GM23338 (cell line): Measurements from ENCODE around the gene SLC25A42. TPM values are rescaled to one million over a fixed set of nuclear protein-coding genes. Genes with fewer than 3 reads are reported as not detected.

ENCODE experiments used
- ATAC-seq: fragments of 200-7000 bp; cut with Tn5 transposase; 3 replicates; pipeline ENCODE4 v1.9.1; 2020
- DNase-seq: peaks from one replicate; pipeline ENCODE4 v3.0.0-alpha.2; 2015; ENCODE audit warnings: low spot score
- H2AFZ ChIP-seq: fragments of 200-600 bp; sonication (generic); 2 replicates; pipeline ENCODE4 v1.8.0; 2016; ENCODE audit warnings: antibody characterized with exemption, mild to moderate bottlenecking, moderate library complexity
- H3F3A ChIP-seq: fragments of 200-600 bp; sonication (generic); replicated peaks from 2 replicates; pipeline ENCODE4 v1.8.0; 2017; ENCODE audit warnings: antibody characterized with exemption, mixed run types, low read depth
- H3K27ac ChIP-seq: fragments of 200-600 bp; sonication (generic); 2 replicates; pipeline ENCODE4 v1.6.1; 2016; ENCODE audit warnings: low read depth
- H3K27me3 ChIP-seq: fragments of 200-600 bp; sonication (generic); 2 replicates; pipeline ENCODE4 v1.8.0; 2016; ENCODE audit warnings: mild to moderate bottlenecking, mixed run types, moderate library complexity; ENCODE audit not compliant: insufficient read depth
- H3K36me3 ChIP-seq: fragments of 200-600 bp; sonication (generic); 2 replicates; pipeline ENCODE4 v1.8.0; 2016; ENCODE audit warnings: mild to moderate bottlenecking; ENCODE audit not compliant: insufficient read depth
- H3K4me1 ChIP-seq: fragments of 200-600 bp; sonication (generic); 2 replicates; pipeline ENCODE4 v1.8.0; 2016; ENCODE audit warnings: mild to moderate bottlenecking, moderate library complexity; ENCODE audit not compliant: insufficient read depth
- H3K4me2 ChIP-seq: fragments of 200-600 bp; sonication (generic); 2 replicates; pipeline ENCODE4 v1.7.1; 2017; ENCODE audit warnings: mixed run types
- H3K4me3 ChIP-seq: fragments of 200-600 bp; sonication (generic); 2 replicates; pipeline ENCODE4 v1.6.1; 2016; ENCODE audit warnings: mixed run types
- H3K79me2 ChIP-seq: fragments of 200-600 bp; sonication (generic); replicated peaks from 2 replicates; pipeline ENCODE4 v1.8.0; 2017; ENCODE audit warnings: mild to moderate bottlenecking; ENCODE audit not compliant: insufficient read depth
- H3K9me2 ChIP-seq: fragments of 200-600 bp; sonication (generic); 2 replicates; pipeline ENCODE4 v1.8.0; 2017; ENCODE audit not compliant: insufficient read depth
- H4K20me1 ChIP-seq: fragments of 200-600 bp; sonication (generic); replicated peaks from 2 replicates; pipeline ENCODE4 v1.8.0; 2017; ENCODE audit warnings: mild to moderate bottlenecking; ENCODE audit not compliant: insufficient read depth
- H3K27ac Mint-ChIP-seq: 2 replicates; pipeline ENCODE4 v1.8.0; 2020; ENCODE audit warnings: inconsistent platforms, mild to moderate bottlenecking, moderate library complexity, mixed read lengths
- H3K27me3 Mint-ChIP-seq: 3 replicates; pipeline ENCODE4 v1.8.0; 2022; ENCODE audit warnings: low read depth, mild to moderate bottlenecking, moderate library complexity, mixed read lengths, inconsistent platforms; ENCODE audit not compliant: insufficient read depth, poor library complexity
- H3K36me3 Mint-ChIP-seq: 3 replicates; pipeline ENCODE4 v1.8.0; 2021; ENCODE audit warnings: low read depth, mild to moderate bottlenecking, inconsistent platforms, moderate library complexity, mixed read lengths
- H3K4me1 Mint-ChIP-seq: 3 replicates; pipeline ENCODE4 v1.8.0; 2020; ENCODE audit warnings: mild to moderate bottlenecking, inconsistent platforms, mixed read lengths
- H3K4me3 Mint-ChIP-seq: 3 replicates; pipeline ENCODE4 v1.8.0; 2021; ENCODE audit warnings: moderate library complexity, mild to moderate bottlenecking, inconsistent platforms, mixed read lengths
- H3K9me3 Mint-ChIP-seq: 3 replicates; pipeline ENCODE4 v1.8.0; 2020; ENCODE audit warnings: moderate library complexity, mild to moderate bottlenecking, inconsistent platforms, mixed read lengths
- EZH2 ChIP-seq: fragments of 200-600 bp; sonication (generic); IDR thresholded peaks from one replicate; pipeline ENCODE4 v1.8.0; 2017; ENCODE audit warnings: antibody characterized with exemption, mild to moderate bottlenecking, low read depth; ENCODE audit not compliant: unreplicated experiment
- EZH2phosphoT487 ChIP-seq: fragments of 200-600 bp; sonication (generic); IDR thresholded peaks from one replicate; pipeline ENCODE4 v1.8.1; 2018; ENCODE audit warnings: antibody characterized with exemption; ENCODE audit not compliant: unreplicated experiment
- JUNB ChIP-seq: IDR thresholded peaks from one replicate; pipeline ENCODE4 v1.6.1; 2016; ENCODE audit warnings: antibody characterized with exemption; ENCODE audit not compliant: unreplicated experiment
- NANOG ChIP-seq: IDR thresholded peaks from 2 replicates; pipeline ENCODE4 v1.6.1; 2016; ENCODE audit warnings: antibody characterized with exemption, borderline replicate concordance
- POLR2AphosphoS5 ChIP-seq: IDR thresholded peaks from 2 replicates; pipeline ENCODE4 v1.6.1; 2016; ENCODE audit warnings: antibody characterized with exemption, low read depth
- REST ChIP-seq: IDR thresholded peaks from one replicate; pipeline ENCODE4 v1.6.1; 2018; ENCODE audit warnings: antibody characterized with exemption; ENCODE audit not compliant: unreplicated experiment
- ZNF331 ChIP-seq: fragments of 250-450 bp; sonication (Bioruptor Pico); IDR thresholded peaks from 2 replicates; pipeline ENCODE4 v1.5.0; 2020; ENCODE audit warnings: low read depth, mild to moderate bottlenecking, moderate library complexity
- polyA plus RNA-seq: library from polyadenylated mRNA; unstranded; fragments of >200 nt; fragmentation: Nextera tagmentation; extraction: Ambion mirVana; gene quantifications from 2 replicates; pipeline ENCODE4 v1.2.1, GENCODE V29; 2016
- total RNA-seq: library from RNA; depleted of rRNA; stranded (reverse); fragments of >200 nt; shearing (Covaris generic); gene quantifications from 2 replicates; pipeline ENCODE4 v1.2.3, GENCODE V29; 2014
- TF ChIP-seq, protein P1 (sequence below), 2 experiments: fragments of 200-600 bp in 1 of 2; sonication (generic) in 1 of 2; conservative IDR thresholded peaks; 2 replicates each; pipeline versions ENCODE4 v1.5.1 to v1.6.1; 2016 to 2017; ENCODE audit warnings: antibody characterized with exemption in 2 of 2, low read depth in 2 of 2, mild to moderate bottlenecking in 2 of 2, moderate library complexity in 1 of 2

SLC25A42 gene
- total and polyA plus RNA-seq, 2 experiments from 2014 or later: 7.3 to 7.6 TPM

GRCh38 chr19:19053508-19054314, 10.1 kb upstream of the SLC25A42 start:
- Mint-ChIP-seq H3K4me1 (no peaks in the 10 kb centered on the region), H3K36me3 (peaks cover 72% of the 10 kb centered on the region), H3K9me3 (no peaks in the 10 kb centered on the region), H3K4me3 (no peak overlapping the region), H3K27me3 (peaks cover 3% of the 10 kb centered on the region), H3K27ac (no peak overlapping the region)
- DNase-seq: peak; percentile 89
- Histone ChIP-seq H3K9me2 (no peaks in the 10 kb centered on the region), H3K27ac (0 out of 2 replicates have a peak overlapping the region, but pooled peaks have one; percentile 59), H3K36me3 (peaks cover 6% of the 10 kb centered on the region; the same call in 1 of the 2 replicates), H3K27me3 (no peaks in the 10 kb centered on the region), H3F3A (peaks cover 7% of the 10 kb centered on the region; the same call in 1 of the 2 replicates), H3K79me2 (no peaks in the 10 kb centered on the region), H4K20me1 (peaks cover 11% of the 10 kb centered on the region), H3K4me2 (no peak overlapping the region), H3K4me1 (no peaks in the 10 kb centered on the region), H3K4me3 (no peak overlapping the region), H2AFZ (no peak overlapping the region)
- TF ChIP-seq, protein P1, sequence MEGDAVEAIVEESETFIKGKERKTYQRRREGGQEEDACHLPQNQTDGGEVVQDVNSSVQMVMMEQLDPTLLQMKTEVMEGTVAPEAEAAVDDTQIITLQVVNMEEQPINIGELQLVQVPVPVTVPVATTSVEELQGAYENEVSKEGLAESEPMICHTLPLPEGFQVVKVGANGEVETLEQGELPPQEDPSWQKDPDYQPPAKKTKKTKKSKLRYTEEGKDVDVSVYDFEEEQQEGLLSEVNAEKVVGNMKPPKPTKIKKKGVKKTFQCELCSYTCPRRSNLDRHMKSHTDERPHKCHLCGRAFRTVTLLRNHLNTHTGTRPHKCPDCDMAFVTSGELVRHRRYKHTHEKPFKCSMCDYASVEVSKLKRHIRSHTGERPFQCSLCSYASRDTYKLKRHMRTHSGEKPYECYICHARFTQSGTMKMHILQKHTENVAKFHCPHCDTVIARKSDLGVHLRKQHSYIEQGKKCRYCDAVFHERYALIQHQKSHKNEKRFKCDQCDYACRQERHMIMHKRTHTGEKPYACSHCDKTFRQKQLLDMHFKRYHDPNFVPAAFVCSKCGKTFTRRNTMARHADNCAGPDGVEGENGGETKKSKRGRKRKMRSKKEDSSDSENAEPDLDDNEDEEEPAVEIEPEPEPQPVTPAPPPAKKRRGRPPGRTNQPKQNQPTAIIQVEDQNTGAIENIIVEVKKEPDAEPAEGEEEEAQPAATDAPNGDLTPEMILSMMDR (conservative IDR thresholded peaks at IDR 0.05; ENCODE audit: low read depth in 2 of 2): peak; percentile 84 to 87
- no peak for TF ChIP-seq EZH2
- ATAC-seq: peak; percentile 96

DNA sequence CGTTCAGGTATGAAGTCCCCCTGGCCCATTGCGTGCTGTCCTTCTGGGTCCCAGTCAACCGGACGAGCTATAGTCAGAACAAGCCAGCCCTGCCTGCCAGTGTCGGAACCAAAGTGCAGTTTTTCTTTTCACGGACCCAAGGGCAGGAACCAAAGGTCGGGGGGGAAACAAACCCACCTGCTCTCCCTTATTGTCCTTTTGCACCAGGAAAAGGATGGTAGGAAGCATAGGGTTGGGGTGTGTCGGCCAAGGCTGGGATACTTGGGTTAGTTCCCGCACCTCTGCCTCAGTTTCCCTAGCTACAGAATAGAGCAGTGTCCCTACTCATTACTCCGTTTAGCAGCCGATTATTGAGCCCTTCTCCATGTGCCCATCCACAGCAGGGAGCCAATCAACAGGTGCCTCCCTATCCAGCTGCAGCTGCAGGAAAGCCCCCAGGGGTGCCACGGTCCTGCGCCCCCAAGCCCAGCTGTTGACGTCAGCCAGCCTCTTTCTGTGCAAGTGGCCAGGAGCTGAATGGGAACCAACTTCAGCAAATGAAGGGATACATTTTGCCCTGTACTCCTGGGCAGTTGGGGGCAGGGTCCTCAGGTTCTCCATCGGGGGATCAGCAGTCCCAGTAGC, 9.4 kb upstream of the SLC25A42 start:
- Mint-ChIP-seq H3K27ac (no peak overlapping the region), H3K4me3 (no peak overlapping the region), H3K27me3 (peaks cover 6% of the 10 kb centered on the region), H3K9me3 (no peaks in the 10 kb centered on the region), H3K4me1 (no peaks in the 10 kb centered on the region), H3K36me3 (peaks cover 71% of the 10 kb centered on the region)
- Histone ChIP-seq H4K20me1 (peaks cover 11% of the 10 kb centered on the region), H3K4me1 (no peaks in the 10 kb centered on the region), H3K36me3 (peaks cover 6% of the 10 kb centered on the region; the same call in 1 of the 2 replicates), H3K4me3 (no peak overlapping the region), H3K27me3 (no peaks in the 10 kb centered on the region), H3K9me2 (no peaks in the 10 kb centered on the region), H3F3A (peaks cover 7% of the 10 kb centered on the region; the same call in 1 of the 2 replicates), H3K27ac (no peak overlapping the region), H2AFZ (no peak overlapping the region), H3K4me2 (no peak overlapping the region), H3K79me2 (no peaks in the 10 kb centered on the region)
- ATAC-seq (no peak), DNase-seq (no peak)
- TF ChIP-seq NANOG (no peak), JUNB (no peak), REST (no peak), ZNF331 (CRISPR knock-in tag) (no peak), EZH2phosphoT487 (no peak), EZH2 (no peak), POLR2AphosphoS5 (no peak)
